SK-N-SH (cell line): ENCODE results near the gene CASP5. TPM values are rescaled to one million over a fixed set of nuclear protein-coding genes. Genes with fewer than 3 reads are reported as not detected.

ENCODE experiments used
- CTCF ChIA-PET: fragments of 300-600, 350-600 bp; formaldehyde crosslinking; extraction: SDS; loops from one replicate; lab custom pipeline; 2021; lab: Yijun Ruan, JAX
- POLR2A ChIA-PET: fragments of 350-600 bp; sonication (Branson Sonifier 250); formaldehyde crosslinking; extraction: SDS; loops from one replicate; lab custom pipeline; 2020; ENCODE audit warnings: antibody characterized with exemption, inconsistent platforms; lab: Yijun Ruan, JAX
- DNase-seq: peaks from one replicate; pipeline ENCODE4 v3.0.0; 2012
- H2AFZ ChIP-seq: fragments of 200-600 bp; sonication (generic); 2 replicates; pipeline ENCODE4 v1.8.1; 2016; ENCODE audit warnings: antibody characterized with exemption, mild to moderate bottlenecking, low read depth
- H3F3A ChIP-seq: fragments of 200-600 bp; sonication (generic); replicated peaks from 2 replicates; pipeline ENCODE3; 2016; ENCODE audit warnings: antibody characterized with exemption, mild to moderate bottlenecking; ENCODE audit not compliant: insufficient read depth
- H3K27ac ChIP-seq, 2 experiments: fragments of 200-500 bp in 1 of 2; fragments of 200-600 bp in 1 of 2; sonication (Bioruptor generic) in 1 of 2; sonication (generic), shearing (Covaris generic) in 1 of 2; 2 replicates each; pipeline versions ENCODE4 v1.5.1 to v1.6.1; 2014 to 2016; ENCODE audit warnings: low read depth in 2 of 2, inconsistent platforms in 1 of 2, low read length in 1 of 2, mild to moderate bottlenecking in 1 of 2, mixed read lengths in 1 of 2
- H3K27me3 ChIP-seq: fragments of 200-600 bp; sonication (generic), shearing (Covaris generic); 2 replicates; pipeline ENCODE4 v1.6.1; 2016; ENCODE audit warnings: mixed run types; ENCODE audit not compliant: insufficient read depth
- H3K36me3 ChIP-seq, 2 experiments: fragments of 200-500 bp in 1 of 2; fragments of 200-600 bp in 1 of 2; sonication (Bioruptor generic) in 1 of 2; sonication (generic) in 1 of 2; replicated peaks in 1 of 2; 2 replicates each; pipeline versions ENCODE3 to v1.5.1; 2014 to 2016; ENCODE audit warnings: low read length in 1 of 2, mild to moderate bottlenecking in 1 of 2; ENCODE audit not compliant: insufficient read depth in 2 of 2, control insufficient read depth in 1 of 2
- H3K4me1 ChIP-seq, 2 experiments: fragments of 200-500 bp in 1 of 2; fragments of 200-600 bp in 1 of 2; sonication (Bioruptor generic) in 1 of 2; sonication (generic), shearing (Covaris generic) in 1 of 2; 2 replicates each; pipeline versions ENCODE4 v1.5.1 to v1.6.1; 2014 to 2016; ENCODE audit warnings: low read depth in 1 of 2, low read length in 1 of 2, mixed run types in 1 of 2; ENCODE audit not compliant: insufficient read depth in 2 of 2, control insufficient read depth in 1 of 2
- H3K4me2 ChIP-seq: fragments of 200-600 bp; sonication (generic), shearing (Covaris generic); 2 replicates; pipeline ENCODE4 v1.6.1; 2017; ENCODE audit warnings: mixed run types
- H3K4me3 ChIP-seq, 2 experiments: fragments of 200-500 bp in 1 of 2; fragments of 200-600 bp in 1 of 2; sonication (Bioruptor generic) in 1 of 2; sonication (generic), shearing (Covaris generic) in 1 of 2; 2 replicates each; pipeline versions ENCODE4 v1.5.1 to v1.8.1; 2014 to 2016; ENCODE audit warnings: low read depth in 2 of 2, inconsistent platforms in 1 of 2, low read length in 1 of 2, mild to moderate bottlenecking in 1 of 2, mixed read lengths in 1 of 2, moderate library complexity in 1 of 2
- H3K79me2 ChIP-seq: fragments of 200-600 bp; sonication (generic); 2 replicates; pipeline ENCODE4 v1.8.1; 2017; ENCODE audit warnings: mild to moderate bottlenecking; ENCODE audit not compliant: insufficient read depth
- H3K9ac ChIP-seq: fragments of 200-600 bp; sonication (generic); 2 replicates; pipeline ENCODE4 v1.6.1; 2017; ENCODE audit warnings: mixed run types
- H3K9me2 ChIP-seq: fragments of 200-600 bp; sonication (generic); 2 replicates; pipeline ENCODE4 v1.6.1; 2017; ENCODE audit warnings: mixed run types
- H3K9me3 ChIP-seq: fragments of 200-600 bp; sonication (generic); 2 replicates; pipeline ENCODE4 v1.6.1; 2017; ENCODE audit warnings: mixed run types, mild to moderate bottlenecking, moderate library complexity
- H4K20me1 ChIP-seq: fragments of 200-600 bp; sonication (generic); 2 replicates; pipeline ENCODE4 v1.6.1; 2017; ENCODE audit warnings: mild to moderate bottlenecking, mixed run types; ENCODE audit not compliant: insufficient read depth
- FOXJ3 ChIP-seq: sonication (generic); formaldehyde crosslinking; IDR thresholded peaks from 2 replicates; pipeline ENCODE4 v1.5.1; 2020; ENCODE audit warnings: mild to moderate bottlenecking, missing genetic modification reagents
- FOXM1 ChIP-seq: IDR thresholded peaks from 2 replicates; pipeline ENCODE4 v1.4.0; 2012; ENCODE audit warnings: low read depth, mild to moderate bottlenecking
- MXI1 ChIP-seq: IDR thresholded peaks from 2 replicates; pipeline ENCODE4 v1.6.1; 2012; ENCODE audit warnings: mild to moderate bottlenecking, low read depth, low read length, improper control_type of control experiment
- RXRA ChIP-seq: IDR thresholded peaks from 2 replicates; pipeline ENCODE4 v1.4.0; 2012; ENCODE audit warnings: low read depth, mild to moderate bottlenecking, borderline replicate concordance
- TAF1 ChIP-seq: IDR thresholded peaks from 2 replicates; pipeline ENCODE4 v1.6.1; 2012; ENCODE audit warnings: low read depth, mild to moderate bottlenecking, low read length, moderate library complexity, borderline replicate concordance
- TEAD4 ChIP-seq: IDR thresholded peaks from 2 replicates; pipeline ENCODE4 v1.4.0; 2012; ENCODE audit warnings: mild to moderate bottlenecking, borderline replicate concordance; ENCODE audit not compliant: insufficient read depth
- WGBS: methylation state at CpG from one replicate; pipeline ENCODE4 v1.1.6; 2017; ENCODE audit warnings: low lambda C conversion rate; 5-methylcytosine and 5-hydroxymethylcytosine counted together
- polyA plus RNA-seq, 3 experiments: library from polyadenylated mRNA; depleted of rRNA; stranded (reverse); fragments of >200 nt; gene quantifications; 2 replicates each; pipeline ENCODE4 v1.2.3, GENCODE V29; 2012
- TF ChIP-seq, protein P1 (sequence below): fragments of 150-350 bp; IDR thresholded peaks from 2 replicates; pipeline ENCODE4 v1.6.1; 2017; ENCODE audit warnings: antibody characterized with exemption, low read length, low read depth, borderline replicate concordance
- TF ChIP-seq, protein P2 (sequence below): IDR thresholded peaks from 2 replicates; pipeline ENCODE4; 2012
- TF ChIP-seq, protein P3 (sequence below): IDR thresholded peaks from 2 replicates; pipeline ENCODE4 v1.6.1; 2012; ENCODE audit warnings: mild to moderate bottlenecking, low read depth, low read length, moderate library complexity
- TF ChIP-seq, protein P4 (sequence below): fragments of 150-350 bp; IDR thresholded peaks from 2 replicates; pipeline ENCODE4 v1.6.1; 2016; ENCODE audit warnings: mild to moderate bottlenecking, low read depth, low read length

Gene CASP5
- polyA plus RNA-seq, 1 of the 3 experiments (the other 2 are of a cell fraction): not detected

DNA sequence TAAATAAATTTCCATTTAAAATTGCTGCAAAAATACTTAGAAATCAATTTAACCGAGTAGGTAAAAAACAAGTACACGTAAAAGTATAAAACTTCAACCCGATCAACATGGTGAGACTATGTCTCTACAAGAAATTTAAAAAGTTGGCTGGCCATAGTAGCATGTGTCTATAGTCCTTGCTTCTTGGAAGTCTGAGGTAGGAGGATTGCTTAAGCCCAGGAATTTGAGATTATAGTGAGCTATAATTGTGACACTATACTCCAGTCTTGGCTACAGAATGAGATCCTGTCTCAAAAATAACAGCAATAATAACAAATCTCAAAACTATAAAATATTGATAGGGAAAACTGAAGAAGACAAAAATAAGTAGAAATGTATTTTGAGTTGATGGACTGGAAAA, 65.7 kb downstream of the CASP5 start:
- no peaks in the 10 kb centered on the region for H4K20me1 ChIP-seq
- TF ChIP-seq MXI1 (no peak), TEAD4 (no peak), RXRA (no peak), FOXM1 (no peak), TAF1 (no peak), FOXJ3 (CRISPR knock-in tag) (no peak)
- TF ChIP-seq, protein P1, sequence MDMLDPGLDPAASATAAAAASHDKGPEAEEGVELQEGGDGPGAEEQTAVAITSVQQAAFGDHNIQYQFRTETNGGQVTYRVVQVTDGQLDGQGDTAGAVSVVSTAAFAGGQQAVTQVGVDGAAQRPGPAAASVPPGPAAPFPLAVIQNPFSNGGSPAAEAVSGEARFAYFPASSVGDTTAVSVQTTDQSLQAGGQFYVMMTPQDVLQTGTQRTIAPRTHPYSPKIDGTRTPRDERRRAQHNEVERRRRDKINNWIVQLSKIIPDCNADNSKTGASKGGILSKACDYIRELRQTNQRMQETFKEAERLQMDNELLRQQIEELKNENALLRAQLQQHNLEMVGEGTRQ: no peak
- TF ChIP-seq, protein P2, sequence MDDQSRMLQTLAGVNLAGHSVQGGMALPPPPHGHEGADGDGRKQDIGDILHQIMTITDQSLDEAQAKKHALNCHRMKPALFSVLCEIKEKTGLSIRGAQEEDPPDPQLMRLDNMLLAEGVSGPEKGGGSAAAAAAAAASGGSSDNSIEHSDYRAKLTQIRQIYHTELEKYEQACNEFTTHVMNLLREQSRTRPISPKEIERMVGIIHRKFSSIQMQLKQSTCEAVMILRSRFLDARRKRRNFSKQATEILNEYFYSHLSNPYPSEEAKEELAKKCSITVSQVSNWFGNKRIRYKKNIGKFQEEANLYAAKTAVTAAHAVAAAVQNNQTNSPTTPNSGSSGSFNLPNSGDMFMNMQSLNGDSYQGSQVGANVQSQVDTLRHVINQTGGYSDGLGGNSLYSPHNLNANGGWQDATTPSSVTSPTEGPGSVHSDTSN: no peak
- TF ChIP-seq, protein P3, sequence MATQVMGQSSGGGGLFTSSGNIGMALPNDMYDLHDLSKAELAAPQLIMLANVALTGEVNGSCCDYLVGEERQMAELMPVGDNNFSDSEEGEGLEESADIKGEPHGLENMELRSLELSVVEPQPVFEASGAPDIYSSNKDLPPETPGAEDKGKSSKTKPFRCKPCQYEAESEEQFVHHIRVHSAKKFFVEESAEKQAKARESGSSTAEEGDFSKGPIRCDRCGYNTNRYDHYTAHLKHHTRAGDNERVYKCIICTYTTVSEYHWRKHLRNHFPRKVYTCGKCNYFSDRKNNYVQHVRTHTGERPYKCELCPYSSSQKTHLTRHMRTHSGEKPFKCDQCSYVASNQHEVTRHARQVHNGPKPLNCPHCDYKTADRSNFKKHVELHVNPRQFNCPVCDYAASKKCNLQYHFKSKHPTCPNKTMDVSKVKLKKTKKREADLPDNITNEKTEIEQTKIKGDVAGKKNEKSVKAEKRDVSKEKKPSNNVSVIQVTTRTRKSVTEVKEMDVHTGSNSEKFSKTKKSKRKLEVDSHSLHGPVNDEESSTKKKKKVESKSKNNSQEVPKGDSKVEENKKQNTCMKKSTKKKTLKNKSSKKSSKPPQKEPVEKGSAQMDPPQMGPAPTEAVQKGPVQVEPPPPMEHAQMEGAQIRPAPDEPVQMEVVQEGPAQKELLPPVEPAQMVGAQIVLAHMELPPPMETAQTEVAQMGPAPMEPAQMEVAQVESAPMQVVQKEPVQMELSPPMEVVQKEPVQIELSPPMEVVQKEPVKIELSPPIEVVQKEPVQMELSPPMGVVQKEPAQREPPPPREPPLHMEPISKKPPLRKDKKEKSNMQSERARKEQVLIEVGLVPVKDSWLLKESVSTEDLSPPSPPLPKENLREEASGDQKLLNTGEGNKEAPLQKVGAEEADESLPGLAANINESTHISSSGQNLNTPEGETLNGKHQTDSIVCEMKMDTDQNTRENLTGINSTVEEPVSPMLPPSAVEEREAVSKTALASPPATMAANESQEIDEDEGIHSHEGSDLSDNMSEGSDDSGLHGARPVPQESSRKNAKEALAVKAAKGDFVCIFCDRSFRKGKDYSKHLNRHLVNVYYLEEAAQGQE: no peak
- TF ChIP-seq, protein P4, sequence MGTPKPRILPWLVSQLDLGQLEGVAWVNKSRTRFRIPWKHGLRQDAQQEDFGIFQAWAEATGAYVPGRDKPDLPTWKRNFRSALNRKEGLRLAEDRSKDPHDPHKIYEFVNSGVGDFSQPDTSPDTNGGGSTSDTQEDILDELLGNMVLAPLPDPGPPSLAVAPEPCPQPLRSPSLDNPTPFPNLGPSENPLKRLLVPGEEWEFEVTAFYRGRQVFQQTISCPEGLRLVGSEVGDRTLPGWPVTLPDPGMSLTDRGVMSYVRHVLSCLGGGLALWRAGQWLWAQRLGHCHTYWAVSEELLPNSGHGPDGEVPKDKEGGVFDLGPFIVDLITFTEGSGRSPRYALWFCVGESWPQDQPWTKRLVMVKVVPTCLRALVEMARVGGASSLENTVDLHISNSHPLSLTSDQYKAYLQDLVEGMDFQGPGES: no peak
- TF ChIP-seq, all 33 proteins: peak for 0
- Histone ChIP-seq H3K27ac (no peak overlapping the region), H2AFZ (no peak overlapping the region), H3K9me3 (no peaks in the 10 kb centered on the region), H3K4me1 (no peaks in the 10 kb centered on the region; a peak in 1 of 4 replicates), H3K4me3 (no peak overlapping the region), H3K4me2 (no peak overlapping the region), H3F3A (no peaks in the 10 kb centered on the region), H3K27me3 (no peaks in the 10 kb centered on the region), H3K79me2 (no peaks in the 10 kb centered on the region; the same call in 1 of the 2 replicates), H3K9ac (no peak overlapping the region), H3K36me3 (no peaks in the 10 kb centered on the region), H3K9me2 (no peaks in the 10 kb centered on the region)
- 65% methylated on average over 3 of the region's 3 CpGs for WGBS
- DNase-seq: no peak
- POLR2A ChIA-PET: no interaction called here
- CTCF ChIA-PET: interaction anchor here (1.4 kb wide), 1 partner anchor 8 kb away, joined by 3 read pairs; no protein-coding TSS in a partner anchor
